ENCODE results near the gene RABL6.
"Not testable (repeated sequence)": the region's sequence is repeated elsewhere in the genome, so short reads cannot be mapped to it uniquely, and the experiment has no call there.

The RABL6 gene

GRCh38 chr9:136820971-136821825 is 13.4 kb downstream of the RABL6 start:
- peak in 1 of 56 donors; percentile 21 for DNase-seq

- no peak for DNase-seq
These were observed 14.2 kb downstream of the RABL6 start for GRCh38 chr9:136821826-136822544.

- peak in 15 of 56 donors; percentile 24 to 64 (median 40) for DNase-seq
These were observed 15.6 kb downstream of the RABL6 start for GRCh38 chr9:136823136-136824046.

- peak in 13 of 56 donors; percentile 23 to 62 (median 48) for DNase-seq
These were observed 16.9 kb downstream of the RABL6 start for GRCh38 chr9:136824496-136825225.

GRCh38 chr9:136825295-136826187 is 17.8 kb downstream of the RABL6 start:
- no peak for DNase-seq

GRCh38 chr9:136826188-136826541 is 18.4 kb downstream of the RABL6 start:
- no peak for DNase-seq

- no peak for DNase-seq
These were observed 19.2 kb downstream of the RABL6 start for GRCh38 chr9:136826703-136827582.

GRCh38 chr9:136827794-136828473 is 20.2 kb downstream of the RABL6 start:
- no peak for DNase-seq

- DNase-seq = no peak
These were observed 20.9 kb downstream of the RABL6 start for GRCh38 chr9:136828474-136829140.

GRCh38 chr9:136829412-136829811 is 21.7 kb downstream of the RABL6 start:
- DNase-seq = no peak

- DNase-seq = no peak
These were observed 22.5 kb downstream of the RABL6 start for GRCh38 chr9:136829981-136830885.

- DNase-seq = no peak
These were observed 23.4 kb downstream of the RABL6 start for GRCh38 chr9:136831002-136831719.

- DNase-seq = no peak
These were observed 24.0 kb downstream of the RABL6 start for GRCh38 chr9:136831720-136832104.

GRCh38 chr9:136832581-136832980 is 24.8 kb downstream of the RABL6 start:
- DNase-seq = peak in 7 of 56 donors; percentile 15 to 60 (median 33)

GRCh38 chr9:136833381-136834048 is 25.8 kb downstream of the RABL6 start:
- DNase-seq = not testable (repeated sequence)
